GM19240 (cell line): ENCODE results near the gene MYCBP2.
"Not testable (repeated sequence)": the region's sequence is repeated elsewhere in the genome, so short reads cannot be mapped to it uniquely, and the experiment has no call there.

Experiments
- DNase-seq: peaks from one replicate; pipeline ENCODE4 v3.0.0; 2011; ENCODE audit warnings: low spot score; ENCODE audit not compliant: insufficient read length

Gene MYCBP2

DNA sequence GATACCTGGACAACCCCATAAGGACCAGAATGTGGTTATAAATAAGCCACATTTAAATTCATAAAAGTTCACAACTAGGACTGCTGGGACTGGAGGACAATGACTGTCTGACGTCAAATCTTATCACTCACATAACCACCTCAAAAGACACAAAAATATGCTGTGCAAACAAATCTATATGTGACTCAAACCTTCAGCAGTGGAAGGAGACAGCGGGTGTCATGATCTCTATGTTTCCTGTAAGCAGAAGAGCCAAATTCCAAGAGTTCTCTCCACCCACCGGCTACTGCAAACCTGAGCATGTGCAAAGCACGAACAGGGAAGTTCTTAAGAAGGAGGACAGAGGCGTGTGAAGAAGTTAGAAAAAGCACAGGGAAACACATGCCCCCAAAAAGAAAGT, 113.2 kb downstream of the MYCBP2 start:
- DNase-seq = no peak

DNA sequence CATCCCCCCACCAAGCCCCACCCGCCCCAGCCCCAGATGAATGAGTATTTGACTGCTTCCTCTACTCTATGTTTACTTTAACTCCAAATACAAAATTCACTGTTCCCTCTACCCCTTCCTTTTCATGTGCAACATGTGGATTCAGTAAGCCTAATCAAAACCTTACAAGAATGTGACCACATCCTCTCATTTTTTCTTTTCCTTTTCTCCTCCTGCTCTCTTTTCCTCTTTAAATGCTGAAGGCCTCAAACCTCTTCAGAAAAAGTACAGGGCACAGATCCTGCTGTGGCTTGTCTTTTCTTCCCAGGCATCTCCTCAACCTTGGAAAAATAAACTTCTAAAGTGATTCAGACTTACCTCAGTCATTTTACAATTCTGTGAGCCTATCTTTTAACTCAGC, 119.0 kb downstream of the MYCBP2 start:
- no peak for DNase-seq

DNA sequence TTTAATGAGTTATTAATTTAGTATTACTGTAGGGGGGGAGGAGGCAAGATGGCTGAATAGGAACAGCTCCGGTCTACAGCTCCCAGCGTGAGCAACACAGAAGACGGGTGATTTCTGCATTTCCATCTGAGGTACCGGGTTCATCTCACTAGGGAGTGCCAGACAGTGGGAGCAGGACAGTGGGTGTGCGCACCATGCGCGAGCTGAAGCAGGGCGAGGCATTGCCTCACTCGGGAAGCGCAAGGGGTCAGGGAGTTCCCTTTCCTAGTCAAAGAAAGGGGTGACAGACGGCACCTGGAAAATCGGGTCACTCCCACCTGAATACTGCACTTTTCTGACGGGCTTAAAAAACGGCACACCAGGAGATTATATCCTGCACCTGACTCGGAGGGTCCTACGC, 127.9 kb downstream of the MYCBP2 start:
- not testable (repeated sequence) for DNase-seq

DNA sequence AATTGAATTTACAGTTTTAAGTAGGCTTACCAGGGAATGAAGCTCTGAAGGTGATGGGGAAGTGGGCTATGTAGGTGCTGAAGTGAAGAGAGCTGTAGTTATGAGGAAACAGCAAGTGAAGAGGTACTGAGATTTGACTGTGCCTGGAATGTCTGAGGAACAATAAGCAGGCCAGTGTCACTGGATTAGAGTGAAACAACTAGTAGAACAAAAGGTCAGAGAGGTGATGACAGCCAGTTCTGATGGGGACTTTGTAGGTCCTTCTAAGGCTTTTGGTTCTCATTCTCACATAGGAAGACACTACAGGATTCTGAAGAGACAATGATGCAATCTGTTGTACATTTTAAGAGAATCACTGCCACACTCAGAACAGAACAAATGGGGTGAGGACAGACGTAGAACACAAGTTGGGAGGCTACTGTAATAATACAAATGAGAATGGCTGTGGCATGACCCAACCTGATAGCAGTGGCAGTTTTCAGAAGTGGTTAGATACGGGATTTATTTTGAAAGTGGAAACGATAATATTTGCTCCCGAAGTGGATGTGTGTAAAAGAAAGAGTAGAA, 130.8 kb downstream of the MYCBP2 start:
- no peak for DNase-seq

DNA sequence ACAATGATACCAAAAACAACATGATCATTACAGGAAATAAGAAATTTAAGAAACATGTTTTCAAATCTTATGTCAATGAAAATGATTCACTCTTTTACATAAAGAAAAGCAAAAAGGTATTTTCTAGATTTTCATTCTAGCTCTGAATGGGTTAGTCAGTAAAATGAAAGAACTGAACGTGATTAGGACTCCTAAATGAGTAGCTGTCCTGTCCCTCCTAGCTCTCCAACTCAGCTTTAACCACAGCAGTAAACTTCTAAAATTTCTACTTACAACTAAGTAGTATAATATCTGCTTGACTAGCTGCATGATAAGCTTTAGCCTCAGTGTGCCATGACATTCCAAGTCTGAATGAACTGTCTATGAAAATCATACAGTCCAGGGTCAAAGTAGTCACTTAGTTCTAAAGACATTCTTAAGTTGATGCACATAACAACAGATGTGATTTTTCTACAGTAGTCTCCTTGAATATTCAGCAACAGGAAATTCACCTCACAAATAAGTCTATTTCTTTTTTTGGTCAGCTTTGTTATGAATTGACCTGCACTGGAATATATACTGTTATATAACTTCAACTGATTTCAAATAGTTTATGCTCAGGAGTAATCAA, 136.4 kb downstream of the MYCBP2 start:
- DNase-seq = no peak

DNA sequence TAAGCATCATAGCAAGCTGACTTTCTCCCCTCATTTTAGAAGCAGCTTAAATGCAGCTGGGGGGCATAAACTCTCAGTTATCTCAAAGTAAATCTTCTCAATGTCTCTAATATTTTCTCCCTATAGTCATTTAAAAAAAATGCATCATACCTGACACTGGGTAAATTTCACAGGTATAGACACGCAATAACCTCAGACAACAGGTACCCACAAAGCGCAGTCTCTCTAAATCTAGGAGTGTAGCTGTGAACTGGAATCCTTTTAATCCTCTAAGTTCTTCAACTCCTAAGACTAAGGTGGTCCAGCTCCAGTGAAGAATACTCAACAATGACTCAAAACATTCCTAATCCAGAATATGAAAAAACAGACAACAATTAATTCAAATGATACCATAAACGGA, 141.2 kb downstream of the MYCBP2 start:
- DNase-seq = no peak

DNA sequence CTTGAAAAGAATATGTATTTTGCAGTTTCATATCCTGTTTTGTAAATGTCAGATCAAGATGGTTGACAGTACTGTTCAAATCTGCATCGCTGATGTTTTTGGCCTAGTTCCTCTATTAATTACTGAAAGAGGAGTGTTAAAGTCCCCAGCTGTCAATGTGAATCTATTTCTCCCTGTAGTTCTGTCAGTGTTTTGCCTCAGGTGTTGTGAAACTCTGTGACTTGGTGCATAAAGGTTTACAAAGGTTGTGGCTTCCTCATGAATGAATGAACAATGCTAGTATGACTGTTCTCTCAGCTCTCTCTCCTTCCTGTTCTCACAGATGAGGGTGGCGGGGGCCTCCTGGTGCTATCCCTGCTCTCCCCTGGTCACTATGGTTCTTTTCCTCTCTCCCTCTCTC, 142.4 kb downstream of the MYCBP2 start:
- peak; percentile 16 for DNase-seq

DNA sequence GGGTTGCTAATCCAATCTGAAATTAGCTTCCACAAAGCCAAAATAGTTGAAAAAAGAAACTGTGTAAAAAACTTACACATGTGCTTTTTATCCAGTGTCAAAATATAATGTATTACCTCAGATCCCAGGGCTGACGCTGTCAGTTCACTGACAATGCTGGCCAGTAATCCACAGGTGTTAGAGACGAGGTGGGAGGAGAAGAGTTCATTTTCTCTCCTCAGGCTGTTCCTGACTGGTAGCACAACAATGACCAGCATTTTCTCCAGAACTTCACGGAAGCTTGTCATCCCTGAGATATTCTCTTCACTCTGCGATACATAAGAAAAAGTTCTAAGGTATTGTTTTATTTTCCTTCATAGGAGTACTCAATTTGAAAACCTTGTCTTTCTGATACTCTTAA, 146.9 kb downstream of the MYCBP2 start:
- DNase-seq = no peak

DNA sequence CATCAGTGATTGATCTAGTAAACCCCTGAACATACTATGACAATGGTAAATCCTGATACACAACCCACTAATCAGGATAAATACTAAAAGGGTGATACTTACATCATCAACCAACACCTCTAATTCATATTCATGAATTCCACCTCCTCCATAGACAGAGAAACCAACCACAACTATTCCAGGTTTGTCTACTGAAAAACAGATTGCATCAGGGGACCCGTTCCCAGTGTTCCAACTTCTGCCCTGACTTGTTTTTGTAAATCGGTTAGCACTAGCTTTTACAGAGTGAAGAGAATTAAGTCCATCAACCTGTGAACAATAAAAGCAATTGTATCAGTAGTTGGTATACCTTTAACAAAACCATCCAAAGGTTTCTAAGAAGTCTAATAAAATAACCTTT, 149.2 kb downstream of the MYCBP2 start:
- DNase-seq = no peak

DNA sequence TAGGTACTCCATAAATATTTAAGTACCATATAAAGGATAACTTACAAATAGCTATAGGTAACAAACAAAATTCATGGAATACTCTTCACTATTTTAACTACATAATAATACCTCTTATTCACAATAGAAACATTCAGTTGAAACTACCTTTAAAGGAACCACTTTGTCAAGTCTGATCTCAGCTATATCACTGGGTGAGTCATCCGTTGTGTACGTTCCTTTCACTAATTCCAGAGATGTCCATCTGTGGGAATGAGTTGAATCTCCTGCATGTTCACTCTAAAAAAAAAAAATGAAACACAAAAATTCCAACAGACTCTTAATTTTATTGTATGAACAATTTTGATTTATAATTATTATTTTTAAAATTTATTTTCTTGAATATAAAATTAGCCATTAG, 150.5 kb downstream of the MYCBP2 start:
- DNase-seq = no peak

DNA sequence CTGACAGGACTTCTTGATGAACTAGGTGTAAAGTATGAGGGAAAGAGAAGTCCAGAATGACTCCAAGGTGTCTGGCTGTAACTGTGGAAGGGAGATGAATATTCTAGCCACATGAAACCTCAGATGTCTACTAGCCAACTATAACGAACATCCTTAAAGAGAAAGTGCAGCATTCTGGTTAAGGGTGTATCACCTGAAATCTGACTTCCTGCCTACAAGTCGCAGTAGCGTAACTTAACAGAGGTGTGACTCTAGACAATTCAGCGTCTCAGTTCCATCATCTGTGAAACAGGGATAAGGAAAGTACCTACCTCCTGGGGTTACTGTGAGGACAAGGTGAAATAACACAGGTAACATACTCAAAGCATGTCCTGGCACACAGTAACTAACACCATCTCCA, 154.2 kb downstream of the MYCBP2 start:
- no peak for DNase-seq

DNA sequence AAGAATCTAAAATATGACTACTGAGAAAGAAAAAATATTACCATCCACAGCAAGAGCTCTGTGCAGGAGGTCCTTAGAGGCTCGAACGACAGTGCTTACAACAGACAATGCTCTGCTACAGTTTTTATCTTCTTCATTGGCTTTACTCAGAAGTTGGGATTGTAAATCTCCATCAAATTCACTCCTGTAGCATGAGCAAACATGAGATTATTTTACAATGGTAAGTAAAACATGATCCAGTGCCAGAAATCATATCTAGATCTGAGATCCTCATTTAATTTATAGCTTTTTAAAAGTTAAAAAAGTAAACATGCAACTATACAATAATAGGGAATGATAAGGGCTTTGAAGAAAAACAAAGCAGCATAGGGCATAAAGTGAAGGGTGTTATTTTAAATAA, 155.4 kb downstream of the MYCBP2 start:
- DNase-seq = no peak

DNA sequence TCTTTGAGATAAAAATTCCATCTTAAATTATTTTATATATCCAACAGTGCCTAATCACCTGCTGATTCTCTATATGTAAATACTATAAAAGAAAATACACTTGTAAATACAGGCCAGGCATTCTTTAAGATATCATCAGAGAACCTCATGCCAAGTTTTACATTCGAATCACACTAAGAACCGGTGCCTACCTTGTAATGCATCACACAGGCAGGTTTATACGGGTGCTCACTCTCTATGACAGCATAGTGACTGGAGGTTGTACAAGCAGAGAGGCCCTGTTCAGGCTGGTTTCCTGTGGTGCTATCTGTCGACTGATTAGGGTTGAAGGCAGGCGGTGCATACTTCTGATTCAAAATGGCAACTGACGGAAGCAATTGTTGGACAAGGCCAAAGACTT, 158.7 kb downstream of the MYCBP2 start:
- DNase-seq = no peak

DNA sequence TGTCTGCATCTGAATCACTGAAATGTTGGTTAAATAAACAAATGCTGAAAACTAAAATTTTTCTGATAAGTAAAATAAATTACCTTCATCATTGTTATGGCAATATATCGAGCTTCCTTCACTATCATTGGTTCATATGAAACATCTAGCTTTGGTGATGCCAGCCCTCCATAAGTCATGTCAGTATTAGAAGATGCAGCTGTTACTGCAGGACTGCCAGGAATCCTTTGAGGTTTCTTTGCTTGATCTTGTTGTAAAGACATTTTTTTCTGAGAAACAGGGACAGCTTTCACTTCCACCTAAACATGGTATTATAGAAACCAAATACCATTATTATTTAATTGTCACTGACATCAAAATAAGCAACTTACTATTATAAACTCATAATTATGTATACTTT, 176.2 kb downstream of the MYCBP2 start:
- DNase-seq = no peak

DNA sequence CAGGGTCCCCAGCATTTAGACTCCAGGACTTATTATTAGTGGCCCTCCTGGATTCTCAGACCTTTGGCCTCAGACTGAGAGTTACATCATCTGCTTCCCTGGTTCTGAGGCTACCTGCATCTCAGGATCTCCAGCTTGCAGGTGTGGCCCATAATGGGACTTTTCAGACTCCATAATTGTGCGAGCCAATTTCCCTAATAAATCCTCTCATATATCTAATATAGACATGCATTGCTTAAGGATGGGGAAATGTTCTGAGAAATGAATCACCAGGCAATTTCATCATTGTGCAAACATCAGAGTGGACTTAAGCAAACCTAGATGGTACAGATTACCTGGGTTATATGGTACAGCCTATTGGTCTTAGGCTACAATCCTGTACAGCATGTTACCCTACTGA, 183.5 kb downstream of the MYCBP2 start:
- DNase-seq = no peak

DNA sequence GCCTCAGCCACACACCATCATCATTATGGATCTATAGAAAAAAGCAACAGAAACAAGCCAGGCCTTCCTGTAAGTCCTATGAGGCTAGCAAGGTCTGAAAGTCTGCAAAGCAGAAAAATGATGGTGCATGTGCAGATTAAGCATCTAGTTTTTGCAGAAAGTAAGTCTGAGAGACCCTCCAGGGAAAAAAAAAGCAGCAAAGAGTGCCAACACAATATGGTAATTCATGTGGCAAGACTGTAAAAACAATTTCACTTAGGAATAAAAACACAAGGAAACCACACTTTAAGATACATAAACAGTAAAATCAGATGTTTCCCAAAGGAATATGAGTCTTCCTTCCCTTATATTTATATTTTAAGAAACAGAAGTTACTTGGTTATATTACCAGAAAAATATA, 187.6 kb downstream of the MYCBP2 start:
- DNase-seq = no peak

DNA sequence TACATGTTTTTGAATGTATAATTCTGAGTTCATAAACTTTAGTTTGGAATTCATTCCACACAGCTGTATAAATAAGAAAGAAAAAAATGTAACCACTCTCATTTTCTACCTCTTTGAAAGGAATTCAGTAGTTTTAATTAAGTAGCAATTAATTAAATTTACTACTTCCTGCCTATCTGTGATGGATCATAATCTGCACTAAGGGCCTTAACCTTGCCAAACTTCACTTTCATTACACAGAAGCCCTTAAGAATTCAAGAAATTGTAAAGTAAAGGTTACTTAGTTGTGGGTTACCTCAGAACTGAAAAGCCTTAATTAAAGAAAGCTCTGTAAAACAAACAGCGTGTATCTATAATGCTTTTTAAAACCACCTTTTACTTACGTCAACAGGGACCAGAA, 188.1 kb downstream of the MYCBP2 start:
- DNase-seq = no peak

DNA sequence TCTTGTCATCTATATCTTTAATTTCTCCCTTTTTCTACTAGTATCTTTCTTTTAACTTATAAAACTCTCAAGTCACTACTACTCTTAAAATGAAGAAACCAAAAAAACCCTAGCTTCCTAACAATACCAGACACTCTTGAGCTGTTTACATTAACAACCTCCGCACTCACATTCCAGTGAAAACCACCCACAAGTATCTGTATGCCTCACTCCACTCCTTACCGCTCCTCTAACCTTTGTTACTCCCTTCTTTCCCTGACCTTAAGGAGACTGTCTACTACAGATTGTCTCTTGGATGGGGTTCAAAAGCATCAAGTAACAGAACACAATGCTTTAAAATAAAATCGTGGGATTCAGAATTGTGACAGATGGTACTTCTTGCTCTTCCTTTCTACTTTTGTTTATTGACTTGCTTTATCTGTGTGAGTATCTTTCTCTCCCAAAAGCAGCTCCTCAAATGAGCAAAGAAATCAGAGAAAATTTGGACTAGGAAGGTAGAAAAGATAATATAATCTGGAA, 189.9 kb downstream of the MYCBP2 start:
- DNase-seq = no peak

DNA sequence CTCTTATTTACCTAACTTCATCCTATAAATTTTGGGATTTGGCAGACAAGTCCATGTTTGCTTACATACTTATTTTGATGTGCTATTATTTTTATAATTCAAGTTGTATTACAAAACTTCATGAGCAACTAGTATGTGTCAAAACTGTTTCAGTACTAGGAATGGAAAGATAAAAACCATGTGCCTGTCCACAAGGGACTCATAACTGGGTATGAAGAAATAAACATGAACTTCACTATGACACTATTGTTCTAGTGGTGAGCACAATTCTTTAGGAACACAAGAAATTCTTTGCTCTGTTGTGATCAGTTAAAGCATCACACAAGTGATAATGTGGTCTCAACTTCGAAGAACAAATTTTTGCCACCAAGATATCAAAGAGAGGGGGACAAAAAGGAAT, 202.5 kb downstream of the MYCBP2 start:
- no peak for DNase-seq

DNA sequence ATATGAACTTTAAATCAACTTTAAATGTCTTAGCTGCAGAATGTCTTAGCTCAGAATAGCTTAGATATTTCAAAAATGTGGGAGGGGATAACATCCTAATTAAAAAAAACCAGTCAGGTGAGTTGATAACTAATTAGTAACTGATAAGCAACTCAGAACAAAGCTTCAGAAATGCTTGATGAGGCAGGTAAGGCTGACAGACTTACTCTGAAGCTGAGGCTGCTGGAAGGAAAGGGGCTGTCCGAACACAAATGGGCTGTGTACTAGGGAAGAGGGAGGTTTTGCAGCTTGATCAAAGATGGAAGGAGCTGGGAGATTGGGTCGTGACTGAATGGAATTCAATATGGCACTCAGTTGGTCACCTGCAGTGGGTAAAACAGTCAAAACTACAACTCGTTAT, 208.8 kb downstream of the MYCBP2 start:
- no peak for DNase-seq

DNA sequence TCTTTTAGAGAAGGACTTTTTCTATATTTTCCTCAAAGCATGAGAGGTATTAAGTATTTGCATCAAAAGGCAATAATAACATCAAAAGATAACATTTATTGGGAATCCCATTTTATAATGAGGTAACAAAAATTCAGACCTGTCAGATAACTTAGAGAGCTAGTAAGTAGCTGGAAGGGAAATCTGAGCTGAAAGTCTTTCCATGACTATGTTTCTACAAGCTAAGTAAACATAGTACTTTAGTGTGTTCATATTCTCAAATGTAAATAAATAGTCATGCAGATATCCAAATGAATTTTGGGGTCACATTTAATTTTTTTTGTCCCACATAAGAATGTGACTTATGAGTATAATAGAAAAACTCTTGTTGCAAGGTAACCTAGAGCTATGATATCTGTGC, 212.6 kb downstream of the MYCBP2 start:
- DNase-seq = no peak

DNA sequence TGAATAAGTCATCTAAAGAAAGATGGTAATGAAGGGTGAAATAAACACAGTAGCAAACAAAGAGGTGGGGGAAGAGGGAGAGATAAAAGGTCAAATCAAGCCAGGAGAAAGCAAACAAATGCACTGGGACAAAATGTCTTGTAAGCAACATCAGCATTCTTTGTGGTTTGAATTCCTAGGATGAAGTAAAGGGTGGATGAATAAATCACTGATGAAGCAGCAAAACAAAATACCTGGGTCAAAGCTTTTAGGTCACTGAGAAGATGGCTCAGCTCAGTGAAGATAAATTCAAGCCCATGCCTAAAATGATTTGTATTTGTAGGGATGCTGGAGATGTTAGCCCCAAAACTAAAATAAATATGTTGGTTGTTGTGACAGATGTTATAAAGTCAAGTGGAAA, 213.4 kb downstream of the MYCBP2 start:
- no peak for DNase-seq

DNA sequence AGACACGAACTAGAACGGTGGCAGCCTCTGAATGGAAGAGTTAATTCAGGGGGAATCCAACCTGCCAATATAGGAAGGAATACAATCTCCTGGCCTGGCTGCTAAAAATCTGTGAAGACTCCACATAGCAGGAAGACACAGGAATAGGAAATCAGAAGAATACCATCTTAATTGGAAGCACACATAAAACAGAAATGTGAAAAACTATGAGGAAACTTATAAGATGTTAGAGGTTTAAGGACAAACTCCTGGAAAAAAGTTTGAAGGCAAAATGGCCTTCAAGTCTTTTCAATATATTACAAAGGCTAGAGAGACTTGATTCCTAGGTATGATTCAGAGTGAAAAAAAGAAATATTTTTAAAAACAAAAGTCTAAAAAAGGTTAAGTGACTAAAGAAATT, 221.8 kb downstream of the MYCBP2 start:
- DNase-seq = no peak

DNA sequence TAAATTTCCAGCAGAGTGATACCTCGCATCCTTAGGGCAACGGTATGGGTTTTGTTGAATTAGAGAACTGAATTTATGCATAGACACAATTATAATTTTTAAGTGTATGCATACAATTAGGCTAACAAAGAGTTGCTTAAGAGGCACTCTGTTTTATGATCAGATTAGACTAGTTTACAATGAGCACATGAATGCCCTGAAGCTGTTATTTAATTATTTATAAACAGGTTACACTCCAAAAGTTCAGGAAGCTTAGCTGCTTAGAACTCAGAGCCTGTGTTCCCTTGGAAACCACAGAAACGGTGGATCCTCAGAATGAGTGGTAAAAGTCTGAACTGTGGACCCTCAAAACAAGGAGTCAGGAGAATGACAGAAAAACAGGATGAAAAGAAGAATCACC, 227.5 kb downstream of the MYCBP2 start:
- DNase-seq = no peak
